ENCODE measurements around the gene CREB3L2. TPM values are rescaled to one million over a fixed set of nuclear protein-coding genes. Genes with fewer than 3 reads are reported as not detected.

The CREB3L2 gene
- total and polyA plus RNA-seq, 2 of the 13 experiments (the other 11 are each of a cell fraction or from before 2014, with no cell fraction given) = 22.1 to 41.1 TPM

DNA sequence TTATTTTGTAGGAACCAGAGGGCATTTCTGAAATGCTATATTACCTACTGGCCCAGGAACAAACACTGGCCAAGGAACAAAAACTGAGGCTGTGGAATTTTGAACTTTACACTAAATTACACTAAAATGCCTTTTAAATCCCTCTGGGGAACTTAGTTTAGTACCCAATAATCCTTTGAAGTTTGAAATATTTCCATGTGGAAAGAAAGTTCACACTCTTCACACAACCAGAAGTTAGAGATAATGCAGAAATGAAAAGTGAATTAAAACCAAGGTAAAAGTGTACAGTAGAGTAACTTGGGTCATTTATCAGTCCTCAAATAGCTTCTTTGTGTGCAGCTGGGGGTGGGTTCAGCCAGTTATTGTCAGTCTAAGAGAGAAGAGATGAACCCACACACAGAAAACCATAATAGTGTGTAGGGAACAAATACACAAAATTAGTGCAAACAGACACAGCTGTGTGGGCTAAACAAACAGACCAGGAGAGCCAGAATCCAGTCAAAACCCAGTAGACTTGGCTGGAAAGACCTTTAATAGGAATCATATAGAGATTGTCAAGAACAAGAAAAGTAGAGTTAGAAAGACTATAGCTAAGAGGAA is 108.6 kb downstream of the CREB3L2 start (continued):
- TF ChIP-seq NFYC (CRISPR knock-in tag; IDR thresholded peaks at IDR 0.05) (no peak), ZNF629 (CRISPR knock-in tag; conservative IDR thresholded peaks at IDR 0.05) (0 out of 2 replicates have a peak, but pooled peaks have one; percentile 32), ASH2L (IDR thresholded peaks at IDR 0.05; ENCODE audit: insufficient read length, low read depth, low read length) (peak; percentile 35), KLF13 (CRISPR knock-in tag; IDR thresholded peaks at IDR 0.05) (no peak), SOX5 (CRISPR knock-in tag; IDR thresholded peaks at IDR 0.05; ENCODE audit: borderline replicate concordance) (peak; percentile 21; the same call in 1 of the 2 replicates), ZNF136 (CRISPR knock-in tag; IDR thresholded peaks at IDR 0.05; ENCODE audit: low read depth) (no peak), ZNF329 (CRISPR knock-in tag; IDR thresholded peaks at IDR 0.05; ENCODE audit: low read depth) (no peak), PPARG (CRISPR knock-in tag; conservative IDR thresholded peaks at IDR 0.05) (peak; percentile 85), CREB1 (IDR thresholded peaks at IDR 0.05) (no peak), CREB1 (CRISPR knock-in tag; IDR thresholded peaks at IDR 0.05) (peak; percentile 48; the same call in 1 of the 2 replicates), KMT2A (CRISPR knock-in tag; IDR thresholded peaks at IDR 0.05) (no peak), NR2F6 (IDR thresholded peaks at IDR 0.05) (no peak), NR2F6 (CRISPR knock-in tag; IDR thresholded peaks at IDR 0.05) (no peak), EP300 (IDR thresholded peaks at IDR 0.05; ENCODE audit: low read depth in 2 of 2, low read length in 2 of 2) (peak in 1 of 2 experiments; percentile 12; a peak in 1 of 4 replicates), EP300 (CRISPR knock-in tag; IDR thresholded peaks at IDR 0.05; ENCODE audit: borderline replicate concordance) (no peak), RFX1 (IDR thresholded peaks at IDR 0.05) (no peak), ZMYM4 (CRISPR knock-in tag; IDR thresholded peaks at IDR 0.05) (no peak), RELA (CRISPR knock-in tag; IDR thresholded peaks at IDR 0.05) (no peak), NFIB (CRISPR knock-in tag; IDR thresholded peaks at IDR 0.05; ENCODE audit: borderline replicate concordance) (no peak)
- TF ChIP-seq, protein P1, sequence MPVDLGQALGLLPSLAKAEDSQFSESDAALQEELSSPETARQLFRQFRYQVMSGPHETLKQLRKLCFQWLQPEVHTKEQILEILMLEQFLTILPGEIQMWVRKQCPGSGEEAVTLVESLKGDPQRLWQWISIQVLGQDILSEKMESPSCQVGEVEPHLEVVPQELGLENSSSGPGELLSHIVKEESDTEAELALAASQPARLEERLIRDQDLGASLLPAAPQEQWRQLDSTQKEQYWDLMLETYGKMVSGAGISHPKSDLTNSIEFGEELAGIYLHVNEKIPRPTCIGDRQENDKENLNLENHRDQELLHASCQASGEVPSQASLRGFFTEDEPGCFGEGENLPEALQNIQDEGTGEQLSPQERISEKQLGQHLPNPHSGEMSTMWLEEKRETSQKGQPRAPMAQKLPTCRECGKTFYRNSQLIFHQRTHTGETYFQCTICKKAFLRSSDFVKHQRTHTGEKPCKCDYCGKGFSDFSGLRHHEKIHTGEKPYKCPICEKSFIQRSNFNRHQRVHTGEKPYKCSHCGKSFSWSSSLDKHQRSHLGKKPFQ (CRISPR knock-in tag; IDR thresholded peaks at IDR 0.05; ENCODE audit: insufficient replicate concordance) = peak; percentile 67
- TF ChIP-seq, protein P2, sequence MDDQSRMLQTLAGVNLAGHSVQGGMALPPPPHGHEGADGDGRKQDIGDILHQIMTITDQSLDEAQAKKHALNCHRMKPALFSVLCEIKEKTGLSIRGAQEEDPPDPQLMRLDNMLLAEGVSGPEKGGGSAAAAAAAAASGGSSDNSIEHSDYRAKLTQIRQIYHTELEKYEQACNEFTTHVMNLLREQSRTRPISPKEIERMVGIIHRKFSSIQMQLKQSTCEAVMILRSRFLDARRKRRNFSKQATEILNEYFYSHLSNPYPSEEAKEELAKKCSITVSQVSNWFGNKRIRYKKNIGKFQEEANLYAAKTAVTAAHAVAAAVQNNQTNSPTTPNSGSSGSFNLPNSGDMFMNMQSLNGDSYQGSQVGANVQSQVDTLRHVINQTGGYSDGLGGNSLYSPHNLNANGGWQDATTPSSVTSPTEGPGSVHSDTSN (CRISPR knock-in tag; IDR thresholded peaks at IDR 0.05; ENCODE audit: borderline replicate concordance) = no peak
- TF ChIP-seq, protein P3, sequence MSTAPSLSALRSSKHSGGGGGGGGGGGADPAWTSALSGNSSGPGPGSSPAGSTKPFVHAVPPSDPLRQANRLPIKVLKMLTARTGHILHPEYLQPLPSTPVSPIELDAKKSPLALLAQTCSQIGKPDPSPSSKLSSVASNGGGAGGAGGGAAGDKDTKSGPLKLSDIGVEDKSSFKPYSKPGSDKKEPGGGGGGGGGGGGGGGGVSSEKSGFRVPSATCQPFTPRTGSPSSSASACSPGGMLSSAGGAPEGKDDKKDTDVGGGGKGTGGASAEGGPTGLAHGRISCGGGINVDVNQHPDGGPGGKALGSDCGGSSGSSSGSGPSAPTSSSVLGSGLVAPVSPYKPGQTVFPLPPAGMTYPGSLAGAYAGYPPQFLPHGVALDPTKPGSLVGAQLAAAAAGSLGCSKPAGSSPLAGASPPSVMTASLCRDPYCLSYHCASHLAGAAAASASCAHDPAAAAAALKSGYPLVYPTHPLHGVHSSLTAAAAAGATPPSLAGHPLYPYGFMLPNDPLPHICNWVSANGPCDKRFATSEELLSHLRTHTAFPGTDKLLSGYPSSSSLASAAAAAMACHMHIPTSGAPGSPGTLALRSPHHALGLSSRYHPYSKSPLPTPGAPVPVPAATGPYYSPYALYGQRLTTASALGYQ (CRISPR knock-in tag; IDR thresholded peaks at IDR 0.05) = 0 out of 2 replicates have a peak, but pooled peaks have one; percentile 24
- TF ChIP-seq, protein P4, sequence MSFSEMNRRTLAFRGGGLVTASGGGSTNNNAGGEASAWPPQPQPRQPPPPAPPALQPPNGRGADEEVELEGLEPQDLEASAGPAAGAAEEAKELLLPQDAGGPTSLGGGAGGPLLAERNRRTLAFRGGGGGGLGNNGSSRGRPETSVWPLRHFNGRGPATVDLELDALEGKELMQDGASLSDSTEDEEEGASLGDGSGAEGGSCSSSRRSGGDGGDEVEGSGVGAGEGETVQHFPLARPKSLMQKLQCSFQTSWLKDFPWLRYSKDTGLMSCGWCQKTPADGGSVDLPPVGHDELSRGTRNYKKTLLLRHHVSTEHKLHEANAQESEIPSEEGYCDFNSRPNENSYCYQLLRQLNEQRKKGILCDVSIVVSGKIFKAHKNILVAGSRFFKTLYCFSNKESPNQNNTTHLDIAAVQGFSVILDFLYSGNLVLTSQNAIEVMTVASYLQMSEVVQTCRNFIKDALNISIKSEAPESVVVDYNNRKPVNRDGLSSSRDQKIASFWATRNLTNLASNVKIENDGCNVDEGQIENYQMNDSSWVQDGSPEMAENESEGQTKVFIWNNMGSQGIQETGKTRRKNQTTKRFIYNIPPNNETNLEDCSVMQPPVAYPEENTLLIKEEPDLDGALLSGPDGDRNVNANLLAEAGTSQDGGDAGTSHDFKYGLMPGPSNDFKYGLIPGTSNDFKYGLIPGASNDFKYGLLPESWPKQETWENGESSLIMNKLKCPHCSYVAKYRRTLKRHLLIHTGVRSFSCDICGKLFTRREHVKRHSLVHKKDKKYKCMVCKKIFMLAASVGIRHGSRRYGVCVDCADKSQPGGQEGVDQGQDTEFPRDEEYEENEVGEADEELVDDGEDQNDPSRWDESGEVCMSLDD (CRISPR knock-in tag; IDR thresholded peaks at IDR 0.05; ENCODE audit: borderline replicate concordance) = no peak
- TF ChIP-seq, protein P5, sequence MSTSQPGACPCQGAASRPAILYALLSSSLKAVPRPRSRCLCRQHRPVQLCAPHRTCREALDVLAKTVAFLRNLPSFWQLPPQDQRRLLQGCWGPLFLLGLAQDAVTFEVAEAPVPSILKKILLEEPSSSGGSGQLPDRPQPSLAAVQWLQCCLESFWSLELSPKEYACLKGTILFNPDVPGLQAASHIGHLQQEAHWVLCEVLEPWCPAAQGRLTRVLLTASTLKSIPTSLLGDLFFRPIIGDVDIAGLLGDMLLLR (CRISPR knock-in tag; IDR thresholded peaks at IDR 0.05) = no peak
